Choroid plexus epithelial cell (primary cell): ENCODE measurements around the gene GLRX5.

Experiments used
- DNase-seq: peaks from one replicate; pipeline ENCODE4 v3.0.0-alpha.2; 2010; ENCODE audit warnings: low read depth
- H3K4me3 ChIP-seq: 2 replicates; pipeline ENCODE4 v1.5.1; 2011; ENCODE audit warnings: low read depth, mild to moderate bottlenecking, control low read depth, low read length, moderate library complexity
- CTCF ChIP-seq: conservative IDR thresholded peaks from 2 replicates; pipeline ENCODE4 v1.5.1; 2011; ENCODE audit warnings: low read depth, mild to moderate bottlenecking, control low read depth, inconsistent platforms, low read length, moderate library complexity

The GLRX5 gene

GRCh38 chr14:95544588-95544987, 9.7 kb downstream of the GLRX5 start:
- no peak overlapping the region for H3K4me3 ChIP-seq
- no peak for DNase-seq
- TF ChIP-seq CTCF = no peak

GRCh38 chr14:95545515-95546168, 10.8 kb downstream of the GLRX5 start:
- H3K4me3 ChIP-seq = no peak overlapping the region
- TF ChIP-seq CTCF = no peak
- DNase-seq = peak; percentile 82

- no peak overlapping the region for H3K4me3 ChIP-seq
- no peak for DNase-seq
- TF ChIP-seq CTCF = no peak
Measured at GRCh38 chr14:95547272-95547625, 12.4 kb downstream of the GLRX5 start.

- no peak overlapping the region for H3K4me3 ChIP-seq
- DNase-seq = peak; percentile 78
- TF ChIP-seq CTCF = no peak
Measured at GRCh38 chr14:95547626-95548327, 12.9 kb downstream of the GLRX5 start.

- TF ChIP-seq CTCF = no peak
- no peak for DNase-seq
- H3K4me3 ChIP-seq = no peak overlapping the region
Measured at GRCh38 chr14:95548328-95548929, 13.6 kb downstream of the GLRX5 start.

- no peak for DNase-seq
- no peak overlapping the region for H3K4me3 ChIP-seq
- TF ChIP-seq CTCF = no peak
Measured at GRCh38 chr14:95549656-95550585, 15.1 kb downstream of the GLRX5 start.
